ENCODE results near the gene RENBP.

RENBP gene

DNA sequence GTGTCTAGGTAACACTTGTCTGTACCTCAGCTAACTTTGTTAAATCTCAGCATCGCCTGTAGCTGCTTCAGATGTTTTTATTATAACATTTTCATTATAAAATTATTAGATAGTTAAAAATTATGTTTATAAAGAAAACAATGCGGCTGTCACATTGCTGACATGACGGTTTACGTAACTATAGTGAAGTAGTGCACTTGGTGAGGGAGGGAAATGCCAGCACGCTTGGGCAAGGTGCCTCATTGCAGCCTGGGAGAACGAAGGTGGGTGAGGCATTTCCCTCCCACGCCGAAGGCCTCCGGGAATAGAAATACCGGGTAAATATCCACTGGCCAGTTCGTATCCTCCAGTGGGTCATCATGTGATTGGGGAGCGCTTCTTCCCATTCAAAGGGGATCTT lies 44.0 kb upstream of the RENBP start:
- H3K4me1 ChIP-seq (ENCODE audit: insufficient read depth, low read length, poor library complexity, severe bottlenecking), result peaks cover 21% of the 10 kb centered on the region
- no peaks in the 10 kb centered on the region for H3K9me2 ChIP-seq (replicated peaks; ENCODE audit: low read depth, low read length)
- no peak overlapping the region for H3K4me3 ChIP-seq (ENCODE audit: low read length, poor library complexity, severe bottlenecking)
- H3K4me2 ChIP-seq (ENCODE audit: low read depth, low read length, poor library complexity, severe bottlenecking), result no peak overlapping the region
- H3K79me2 ChIP-seq (ENCODE audit: insufficient read depth, low read length), result no peaks in the 10 kb centered on the region
- H3K9ac ChIP-seq (ENCODE audit: low read depth, low read length, poor library complexity, severe bottlenecking), result no peak overlapping the region
- H2AFZ ChIP-seq (ENCODE audit: low read length), result no peak overlapping the region
- TF ChIP-seq, protein P1, sequence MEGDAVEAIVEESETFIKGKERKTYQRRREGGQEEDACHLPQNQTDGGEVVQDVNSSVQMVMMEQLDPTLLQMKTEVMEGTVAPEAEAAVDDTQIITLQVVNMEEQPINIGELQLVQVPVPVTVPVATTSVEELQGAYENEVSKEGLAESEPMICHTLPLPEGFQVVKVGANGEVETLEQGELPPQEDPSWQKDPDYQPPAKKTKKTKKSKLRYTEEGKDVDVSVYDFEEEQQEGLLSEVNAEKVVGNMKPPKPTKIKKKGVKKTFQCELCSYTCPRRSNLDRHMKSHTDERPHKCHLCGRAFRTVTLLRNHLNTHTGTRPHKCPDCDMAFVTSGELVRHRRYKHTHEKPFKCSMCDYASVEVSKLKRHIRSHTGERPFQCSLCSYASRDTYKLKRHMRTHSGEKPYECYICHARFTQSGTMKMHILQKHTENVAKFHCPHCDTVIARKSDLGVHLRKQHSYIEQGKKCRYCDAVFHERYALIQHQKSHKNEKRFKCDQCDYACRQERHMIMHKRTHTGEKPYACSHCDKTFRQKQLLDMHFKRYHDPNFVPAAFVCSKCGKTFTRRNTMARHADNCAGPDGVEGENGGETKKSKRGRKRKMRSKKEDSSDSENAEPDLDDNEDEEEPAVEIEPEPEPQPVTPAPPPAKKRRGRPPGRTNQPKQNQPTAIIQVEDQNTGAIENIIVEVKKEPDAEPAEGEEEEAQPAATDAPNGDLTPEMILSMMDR (conservative IDR thresholded peaks at IDR 0.05; ENCODE audit: low read length), result no peak
- no peak for TF ChIP-seq EZH2phosphoT487 (IDR thresholded peaks at IDR 0.05; ENCODE audit: borderline replicate concordance)
- H3K9me3 ChIP-seq (ENCODE audit: insufficient read depth, low read depth, low read length), result no peaks in the 10 kb centered on the region
- no peaks in the 10 kb centered on the region for H3F3A ChIP-seq (ENCODE audit: low read depth)
- no peaks in the 10 kb centered on the region for H3K27me3 ChIP-seq (ENCODE audit: insufficient read depth, low read length, poor library complexity, severe bottlenecking)
- H4K20me1 ChIP-seq (ENCODE audit: insufficient read depth, low read length, poor library complexity, severe bottlenecking), result no peaks in the 10 kb centered on the region
- H3K36me3 ChIP-seq (ENCODE audit: insufficient read depth, low read length), result no peaks in the 10 kb centered on the region

DNA sequence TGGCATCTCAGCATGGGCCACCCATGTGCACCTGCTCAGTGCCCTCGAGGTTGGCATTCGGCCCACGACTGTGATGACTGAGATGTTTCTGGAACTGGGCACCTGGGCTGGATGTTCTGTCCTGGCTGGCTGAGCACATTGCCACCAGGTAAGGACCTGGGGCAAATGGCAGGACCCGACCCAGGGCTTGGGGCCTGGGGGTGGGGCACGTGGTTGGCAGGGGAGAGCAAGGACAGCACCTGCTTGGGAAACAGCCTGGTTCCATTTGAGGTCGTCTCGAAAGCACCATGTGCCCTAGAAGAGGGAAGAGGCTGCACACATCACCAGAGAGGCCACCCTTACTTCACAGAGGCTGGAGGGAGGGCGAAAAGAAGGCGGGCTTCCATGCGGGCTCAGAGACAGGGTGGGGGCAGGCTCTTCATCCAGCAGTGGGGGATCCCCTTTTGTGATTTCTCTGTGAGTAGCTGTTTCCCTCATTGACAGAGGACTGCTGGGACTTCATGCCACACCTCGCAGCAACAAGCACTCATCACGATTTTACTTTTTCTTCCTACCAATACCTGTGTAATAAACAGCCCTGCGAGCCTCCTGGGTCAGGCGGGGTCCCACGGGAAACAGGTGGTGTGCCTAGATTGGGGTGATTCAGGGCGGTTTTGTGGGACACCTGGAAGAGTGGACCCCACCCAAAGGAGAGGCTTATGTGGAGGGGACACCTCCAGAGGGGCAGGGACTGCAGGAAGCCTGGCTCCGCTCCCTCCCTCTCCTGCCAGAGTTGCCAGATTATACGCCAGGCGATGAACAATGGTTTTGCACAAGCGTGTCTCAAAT lies 40.1 kb upstream of the RENBP start:
- Histone ChIP-seq H3K27me3 (ENCODE audit: insufficient read depth, low read length, poor library complexity, severe bottlenecking) (no peaks in the 10 kb centered on the region), H3K4me1 (ENCODE audit: insufficient read depth, low read length, poor library complexity, severe bottlenecking) (peaks cover 46% of the 10 kb centered on the region), H3K79me2 (ENCODE audit: insufficient read depth, low read length) (peaks cover 6% of the 10 kb centered on the region; the same call in 1 of the 2 replicates), H3K4me3 (ENCODE audit: low read length, poor library complexity, severe bottlenecking) (no peak overlapping the region), H2AFZ (ENCODE audit: low read length) (no peak overlapping the region), H3K36me3 (ENCODE audit: insufficient read depth, low read length) (no peaks in the 10 kb centered on the region), H3F3A (ENCODE audit: low read depth) (peaks cover 6% of the 10 kb centered on the region; the same call in 1 of the 2 replicates), H3K4me2 (ENCODE audit: low read depth, low read length, poor library complexity, severe bottlenecking) (peak overlapping the region; percentile 16), H4K20me1 (ENCODE audit: insufficient read depth, low read length, poor library complexity, severe bottlenecking) (no peaks in the 10 kb centered on the region), H3K9ac (ENCODE audit: low read depth, low read length, poor library complexity, severe bottlenecking) (peak overlapping the region; percentile 52), H3K9me3 (ENCODE audit: insufficient read depth, low read depth, low read length) (no peaks in the 10 kb centered on the region), H3K9me2 (replicated peaks; ENCODE audit: low read depth, low read length) (no peaks in the 10 kb centered on the region)
- TF ChIP-seq, protein P1 (conservative IDR thresholded peaks at IDR 0.05; ENCODE audit: low read length), result no peak
- no peak for TF ChIP-seq EZH2phosphoT487 (IDR thresholded peaks at IDR 0.05; ENCODE audit: borderline replicate concordance)

DNA sequence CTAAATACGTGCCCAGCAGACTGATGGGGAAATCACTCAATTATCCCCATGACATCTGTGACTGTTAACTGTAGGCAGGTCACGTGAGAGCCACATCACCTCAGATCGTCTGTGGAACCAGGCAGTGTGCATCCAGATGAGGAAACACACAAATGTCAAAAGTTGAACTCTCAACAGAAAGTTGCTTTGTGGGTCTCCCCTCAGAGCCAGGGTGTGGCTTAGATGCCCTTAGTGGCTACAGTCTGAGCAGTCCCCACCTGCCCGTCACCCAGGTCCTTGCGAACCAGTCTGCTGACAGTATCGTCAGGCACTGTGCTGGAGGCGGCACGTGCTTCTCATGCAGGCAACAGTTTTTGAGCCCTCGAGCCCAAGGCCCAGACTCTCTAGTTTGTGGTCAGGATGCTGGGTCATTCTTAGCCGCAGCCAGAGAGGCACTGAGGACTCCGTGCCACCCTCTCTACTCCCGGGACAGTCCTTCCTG lies 38.9 kb upstream of the RENBP start:
- H3K9ac ChIP-seq (ENCODE audit: low read depth, low read length, poor library complexity, severe bottlenecking), result peak overlapping the region; percentile 64
- no peaks in the 10 kb centered on the region for H3K27me3 ChIP-seq (ENCODE audit: insufficient read depth, low read length, poor library complexity, severe bottlenecking)
- H3K4me3 ChIP-seq (ENCODE audit: low read length, poor library complexity, severe bottlenecking), result peak overlapping the region; percentile 63
- H4K20me1 ChIP-seq (ENCODE audit: insufficient read depth, low read length, poor library complexity, severe bottlenecking), result no peaks in the 10 kb centered on the region
- H3K4me2 ChIP-seq (ENCODE audit: low read depth, low read length, poor library complexity, severe bottlenecking), result peak overlapping the region; percentile 83
- H2AFZ ChIP-seq (ENCODE audit: low read length), result no peak overlapping the region
- no peaks in the 10 kb centered on the region for H3K36me3 ChIP-seq (ENCODE audit: insufficient read depth, low read length)
- H3K4me1 ChIP-seq (ENCODE audit: insufficient read depth, low read length, poor library complexity, severe bottlenecking), result peaks cover 46% of the 10 kb centered on the region
- H3K79me2 ChIP-seq (ENCODE audit: insufficient read depth, low read length), result peaks cover 6% of the 10 kb centered on the region; the same call in 1 of the 2 replicates
- no peaks in the 10 kb centered on the region for H3K9me2 ChIP-seq (replicated peaks; ENCODE audit: low read depth, low read length)
- no peak for TF ChIP-seq EZH2phosphoT487 (IDR thresholded peaks at IDR 0.05; ENCODE audit: borderline replicate concordance)
- TF ChIP-seq, protein P1 (conservative IDR thresholded peaks at IDR 0.05; ENCODE audit: low read length), result no peak
- peaks cover 6% of the 10 kb centered on the region; the same call in 1 of the 2 replicates for H3F3A ChIP-seq (ENCODE audit: low read depth)
- no peaks in the 10 kb centered on the region for H3K9me3 ChIP-seq (ENCODE audit: insufficient read depth, low read depth, low read length)
